Measurements from ENCODE around the gene TCF7L1. TPM values are rescaled to one million over a fixed set of nuclear protein-coding genes. Genes with fewer than 3 reads are reported as not detected.

The TCF7L1 gene
- total RNA-seq, 1 experiment from 2014 or later: 30.4 TPM

- H3K27ac ChIP-seq (ENCODE audit: low read length): no peak overlapping the region
- peak overlapping the region in 1 of 2 experiments; percentile 9; a peak in 2 of 4 replicates for H3K4me3 ChIP-seq (ENCODE audit: low read depth in 2 of 2, low read length in 2 of 2)
- CTCF ChIA-PET: interaction anchor here (0.6 kb wide), 2 partner anchors 298 to 870 kb away, joined by 3 to 4 read pairs; no protein-coding TSS in a partner anchor
- peaks cover 13% of the 10 kb centered on the region for H3K4me1 ChIP-seq (ENCODE audit: control insufficient read depth, insufficient read depth, low read length)
- no peak for ATAC-seq
- no peak for TF ChIP-seq REST (IDR thresholded peaks at IDR 0.05; ENCODE audit: insufficient read depth in 1 of 2, low read depth in 2 of 2, low read length in 1 of 2)
- no peak for TF ChIP-seq POLR2AphosphoS5 (IDR thresholded peaks at IDR 0.05; ENCODE audit: low read depth, low read length)
- no peak for TF ChIP-seq SIN3A (IDR thresholded peaks at IDR 0.05; ENCODE audit: borderline replicate concordance, insufficient read depth, low read depth, low read length)
- TF ChIP-seq TCF7L2 (IDR thresholded peaks at IDR 0.05; ENCODE audit: low read depth, low read length): no peak
- TF ChIP-seq CTCF (IDR thresholded peaks at IDR 0.05): no peak
- no peaks in the 10 kb centered on the region for H3K9me3 ChIP-seq (ENCODE audit: control insufficient read depth, insufficient read depth, low read depth, low read length)
- no peaks in the 10 kb centered on the region for H3K27me3 ChIP-seq (ENCODE audit: control insufficient read depth, insufficient read depth, low read length)
- no peak for DNase-seq (ENCODE audit: low read depth, low spot score)
- intact Hi-C loops (cut with micrococcal nuclease; ENCODE audit: unreplicated experiment) (no loop called here), in situ Hi-C loops (cut with HindIII; ENCODE audit: low pct_unique_long_range_greater_than_20kb, low sequenced_read_pairs) (no loop called here)
- BruUV-seq (replicated peaks): no TSS peak
- 0 out of 2 replicates have a peak, but pooled peaks cover 2% of the 10 kb centered on the region for H3K36me3 ChIP-seq (ENCODE audit: control insufficient read depth, insufficient read depth, low read length)
- POLR2A ChIA-PET: no interaction called here
Observed at GRCh38 chr2:85291425-85292023, 158.3 kb downstream of the TCF7L1 start.

GRCh38 chr2:85302121-85302520 is 168.9 kb downstream of the TCF7L1 start:
- Histone ChIP-seq H3K4me3 (ENCODE audit: low read depth in 2 of 2, low read length in 2 of 2) (no peak overlapping the region), H3K9me3 (ENCODE audit: control insufficient read depth, insufficient read depth, low read depth, low read length) (no peaks in the 10 kb centered on the region), H3K27ac (ENCODE audit: low read length) (no peak overlapping the region), H3K27me3 (ENCODE audit: control insufficient read depth, insufficient read depth, low read length) (no peaks in the 10 kb centered on the region), H3K36me3 (ENCODE audit: control insufficient read depth, insufficient read depth, low read length) (no peaks in the 10 kb centered on the region; the same call in 1 of the 2 replicates), H3K4me1 (ENCODE audit: control insufficient read depth, insufficient read depth, low read length) (peaks cover 4% of the 10 kb centered on the region)
- intact Hi-C loops (cut with micrococcal nuclease; ENCODE audit: unreplicated experiment) (no loop called here), in situ Hi-C loops (cut with HindIII; ENCODE audit: low pct_unique_long_range_greater_than_20kb, low sequenced_read_pairs) (no loop called here)
- DNase-seq (ENCODE audit: low read depth, low spot score) (no peak), ATAC-seq (no peak)
- BruUV-seq (replicated peaks): no TSS peak
- no peak for TF ChIP-seq CTCF (IDR thresholded peaks at IDR 0.05)
- TF ChIP-seq SIN3A (IDR thresholded peaks at IDR 0.05; ENCODE audit: borderline replicate concordance, insufficient read depth, low read depth, low read length): no peak
- TF ChIP-seq POLR2AphosphoS5 (IDR thresholded peaks at IDR 0.05; ENCODE audit: low read depth, low read length): no peak
- no peak for TF ChIP-seq TCF7L2 (IDR thresholded peaks at IDR 0.05; ENCODE audit: low read depth, low read length)
- no peak for TF ChIP-seq REST (IDR thresholded peaks at IDR 0.05; ENCODE audit: insufficient read depth in 1 of 2, low read depth in 2 of 2, low read length in 1 of 2)
- ChIA-PET CTCF (no interaction called here), POLR2A (no interaction called here)

All from Panc1 (cell line).